ENCODE results near the gene BATF3.
"Not testable (repeated sequence)": the region's sequence is repeated elsewhere in the genome, so short reads cannot be mapped to it uniquely, and the experiment has no call there.

BATF3 gene

DNA sequence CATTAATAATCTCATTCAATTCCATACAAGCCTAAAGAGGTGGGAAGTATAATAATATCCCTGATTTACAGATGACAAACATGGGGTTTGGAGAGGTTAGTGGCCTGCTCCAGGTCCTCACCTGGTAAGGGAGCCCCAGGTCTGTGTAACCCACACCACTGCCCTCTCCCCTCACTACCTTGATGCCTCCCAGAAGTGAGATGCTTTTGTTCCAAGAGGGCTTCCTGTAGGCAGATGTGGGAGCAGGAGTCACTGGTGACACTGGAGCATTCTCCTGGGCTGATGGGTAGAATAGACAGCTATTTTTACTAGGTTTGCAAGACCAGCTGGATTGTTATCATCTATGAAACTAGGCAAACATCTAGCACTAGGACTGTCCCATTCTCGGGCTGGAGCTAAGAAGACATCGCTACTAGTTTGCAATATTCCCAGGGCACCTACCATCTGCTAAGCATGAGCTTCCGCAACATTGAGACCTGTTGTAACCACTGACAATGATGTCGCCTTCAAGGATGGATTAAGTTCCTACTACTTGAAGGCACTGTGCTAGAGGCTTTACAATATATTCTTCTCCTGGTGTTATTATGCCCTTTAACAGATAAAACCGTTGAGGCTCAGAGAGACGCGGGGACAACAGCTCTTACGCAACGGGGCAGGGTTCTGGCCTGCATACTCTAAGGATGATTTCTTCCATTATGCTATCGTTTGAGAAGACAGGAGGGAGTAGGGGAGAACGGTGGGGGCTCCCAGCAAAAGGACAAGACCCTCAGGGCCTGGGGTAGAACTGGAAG is 35.0 kb downstream of the BATF3 start:
- no peak for DNase-seq (ENCODE audit: low read depth)
- no peak overlapping the region for H3K4me3 ChIP-seq (ENCODE audit: control insufficient read depth, low read depth, low read length)
- TF ChIP-seq, protein P1, sequence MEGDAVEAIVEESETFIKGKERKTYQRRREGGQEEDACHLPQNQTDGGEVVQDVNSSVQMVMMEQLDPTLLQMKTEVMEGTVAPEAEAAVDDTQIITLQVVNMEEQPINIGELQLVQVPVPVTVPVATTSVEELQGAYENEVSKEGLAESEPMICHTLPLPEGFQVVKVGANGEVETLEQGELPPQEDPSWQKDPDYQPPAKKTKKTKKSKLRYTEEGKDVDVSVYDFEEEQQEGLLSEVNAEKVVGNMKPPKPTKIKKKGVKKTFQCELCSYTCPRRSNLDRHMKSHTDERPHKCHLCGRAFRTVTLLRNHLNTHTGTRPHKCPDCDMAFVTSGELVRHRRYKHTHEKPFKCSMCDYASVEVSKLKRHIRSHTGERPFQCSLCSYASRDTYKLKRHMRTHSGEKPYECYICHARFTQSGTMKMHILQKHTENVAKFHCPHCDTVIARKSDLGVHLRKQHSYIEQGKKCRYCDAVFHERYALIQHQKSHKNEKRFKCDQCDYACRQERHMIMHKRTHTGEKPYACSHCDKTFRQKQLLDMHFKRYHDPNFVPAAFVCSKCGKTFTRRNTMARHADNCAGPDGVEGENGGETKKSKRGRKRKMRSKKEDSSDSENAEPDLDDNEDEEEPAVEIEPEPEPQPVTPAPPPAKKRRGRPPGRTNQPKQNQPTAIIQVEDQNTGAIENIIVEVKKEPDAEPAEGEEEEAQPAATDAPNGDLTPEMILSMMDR (conservative IDR thresholded peaks at IDR 0.05; ENCODE audit: control insufficient read depth, insufficient read depth, low read depth, low read length): no peak

GRCh38 chr1:212658250-212658649 is 41.4 kb downstream of the BATF3 start:
- not testable (repeated sequence) for H3K4me3 ChIP-seq (ENCODE audit: control insufficient read depth, low read depth, low read length); DNase-seq (ENCODE audit: low read depth)

- H3K4me3 ChIP-seq (ENCODE audit: control insufficient read depth, low read depth, low read length): no peak overlapping the region
- TF ChIP-seq, protein P1 (conservative IDR thresholded peaks at IDR 0.05; ENCODE audit: control insufficient read depth, insufficient read depth, low read depth, low read length): no peak
- no peak for DNase-seq (ENCODE audit: low read depth)
Measured at GRCh38 chr1:212656730-212657129, 42.9 kb downstream of the BATF3 start.

- DNase-seq (ENCODE audit: low read depth): peak; percentile 23
Measured at GRCh38 chr1:212655668-212656440, 43.8 kb downstream of the BATF3 start.

GRCh38 chr1:212652609-212653008 is 47.0 kb downstream of the BATF3 start:
- TF ChIP-seq, protein P1 (conservative IDR thresholded peaks at IDR 0.05; ENCODE audit: control insufficient read depth, insufficient read depth, low read depth, low read length): no peak
- H3K4me3 ChIP-seq (ENCODE audit: control insufficient read depth, low read depth, low read length): no peak overlapping the region
- no peak for DNase-seq (ENCODE audit: low read depth)

More at GRCh38 chr1:212655668-212656440, 43.8 kb downstream of the BATF3 start:
- no peak overlapping the region for H3K4me3 ChIP-seq (ENCODE audit: control insufficient read depth, low read depth, low read length)
- TF ChIP-seq, protein P1 (conservative IDR thresholded peaks at IDR 0.05; ENCODE audit: control insufficient read depth, insufficient read depth, low read depth, low read length): no peak

DNA sequence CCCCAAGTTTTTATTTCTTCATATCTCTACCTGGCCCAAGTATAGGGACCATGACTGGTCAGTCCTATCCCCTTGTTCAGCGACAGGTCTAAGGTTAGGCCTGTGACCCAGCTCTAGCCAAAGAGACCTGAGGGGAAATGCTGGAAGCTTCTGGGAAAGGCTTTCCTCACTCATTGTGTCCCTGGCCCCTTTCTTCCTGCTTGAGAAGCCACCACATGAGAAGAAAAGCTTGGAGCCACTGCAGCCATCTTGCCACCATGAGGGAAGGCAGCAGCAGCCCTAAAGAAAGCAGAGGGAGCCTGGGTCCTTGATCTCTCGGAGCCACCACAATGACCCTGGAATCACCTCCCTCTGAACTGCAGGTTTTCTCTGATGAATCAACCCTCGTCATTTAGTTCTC is 47.7 kb downstream of the BATF3 start:
- H3K4me3 ChIP-seq (ENCODE audit: control insufficient read depth, low read depth, low read length): no peak overlapping the region
- TF ChIP-seq, protein P1 (conservative IDR thresholded peaks at IDR 0.05; ENCODE audit: control insufficient read depth, insufficient read depth, low read depth, low read length): no peak
- no peak for DNase-seq (ENCODE audit: low read depth)

DNA sequence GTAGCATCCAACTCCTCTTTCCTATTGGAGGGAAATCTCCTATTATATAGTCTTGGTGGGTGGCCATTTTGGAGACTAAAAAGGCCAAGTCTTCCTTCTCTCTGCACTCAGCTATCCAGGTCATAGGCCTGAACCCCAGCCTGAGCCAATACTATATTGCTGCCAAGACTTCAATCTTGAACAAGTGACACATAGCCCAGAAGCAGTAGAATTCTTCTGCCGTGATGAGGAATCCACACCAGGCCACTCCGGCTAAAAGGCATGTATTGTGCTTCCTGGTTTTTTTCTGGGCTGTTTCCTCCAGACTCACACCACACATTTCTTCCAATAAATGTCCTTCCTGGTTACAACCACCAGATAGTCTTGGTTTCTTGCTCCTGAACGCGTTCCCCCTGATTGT is 48.1 kb downstream of the BATF3 start:
- TF ChIP-seq, protein P1 (conservative IDR thresholded peaks at IDR 0.05; ENCODE audit: control insufficient read depth, insufficient read depth, low read depth, low read length): no peak
- no peak overlapping the region for H3K4me3 ChIP-seq (ENCODE audit: control insufficient read depth, low read depth, low read length)
- peak; percentile 75 for DNase-seq (ENCODE audit: low read depth)
